HepG2 (cell line): ENCODE data around the gene PIM1. TPM values are rescaled to one million over a fixed set of nuclear protein-coding genes. Genes with fewer than 3 reads are reported as not detected.

Source experiments
- ARNT ChIP-seq: fragments of 450-650 bp; IDR thresholded peaks from 2 replicates; pipeline ENCODE4 v1.6.1; 2017
- CC2D1A ChIP-seq: sonication (generic); formaldehyde crosslinking; IDR thresholded peaks from 2 replicates; pipeline ENCODE4 v1.8.1; 2023; ENCODE audit warnings: mild to moderate bottlenecking, missing genetic modification reagents
- DPF2 ChIP-seq: sonication (generic); formaldehyde crosslinking; IDR thresholded peaks from 2 replicates; pipeline ENCODE4 v1.4.0; 2020; ENCODE audit warnings: mild to moderate bottlenecking, low read depth, missing genetic modification reagents, borderline replicate concordance
- FOSL1 ChIP-seq: sonication (generic); formaldehyde crosslinking; IDR thresholded peaks from 2 replicates; pipeline ENCODE4 v1.9.0; 2021; ENCODE audit warnings: missing genetic modification reagents, borderline replicate concordance
- FOSL2 ChIP-seq: sonication (generic); formaldehyde crosslinking; IDR thresholded peaks from 2 replicates; pipeline ENCODE4 v1.4.0; 2020; ENCODE audit warnings: missing genetic modification reagents
- HDAC1 ChIP-seq: sonication (generic); formaldehyde crosslinking; IDR thresholded peaks from 2 replicates; pipeline ENCODE4 v1.5.1; 2020; ENCODE audit warnings: mild to moderate bottlenecking, missing genetic modification reagents
- HOXD1 ChIP-seq: sonication (generic); formaldehyde crosslinking; IDR thresholded peaks from 2 replicates; pipeline ENCODE4 v1.5.0; 2020; ENCODE audit warnings: missing genetic modification reagents
- IKZF1 ChIP-seq: fragments of 450-650 bp; IDR thresholded peaks from 2 replicates; pipeline ENCODE4 v1.7.1; 2016
- MEIS1 ChIP-seq: sonication (generic); formaldehyde crosslinking; IDR thresholded peaks from 2 replicates; pipeline ENCODE4 v1.9.0; 2021; ENCODE audit warnings: mild to moderate bottlenecking, missing genetic modification reagents, moderate library complexity, borderline replicate concordance
- NR2F1 ChIP-seq, 2 experiments: fragments of 450-650 bp in 1 of 2; formaldehyde crosslinking in 1 of 2; IDR thresholded peaks; 2 replicates each; pipeline versions ENCODE4 v1.5.0 to v1.6.1; 2016 to 2020; ENCODE audit warnings: mild to moderate bottlenecking in 1 of 2, missing compliant biosample characterization in 1 of 2, missing genetic modification reagents in 1 of 2, moderate library complexity in 1 of 2
- NR2F6 ChIP-seq, 2 experiments: IDR thresholded peaks; 2 replicates each; pipeline ENCODE4 v1.6.1; 2016; ENCODE audit warnings: antibody characterized with exemption in 1 of 2, mild to moderate bottlenecking in 1 of 2
- RXRB ChIP-seq: IDR thresholded peaks from 2 replicates; pipeline ENCODE4 v1.6.1; 2016; ENCODE audit warnings: borderline replicate concordance, missing genetic modification reagents, missing compliant biosample characterization
- SOX6 ChIP-seq, 2 experiments: fragments of 450-650 bp in 1 of 2; sonication (generic) in 1 of 2; formaldehyde crosslinking in 1 of 2; IDR thresholded peaks; 2 replicates each; pipeline versions ENCODE4 v1.4.0 to v1.6.1; 2017 to 2020; ENCODE audit warnings: antibody characterized with exemption in 1 of 2, mild to moderate bottlenecking in 1 of 2, missing genetic modification reagents in 1 of 2
- THRA ChIP-seq: sonication (generic); formaldehyde crosslinking; IDR thresholded peaks from 2 replicates; pipeline ENCODE4 v1.4.0; 2020; ENCODE audit warnings: missing genetic modification reagents, borderline replicate concordance
- ZNF747 ChIP-seq: sonication (generic); formaldehyde crosslinking; IDR thresholded peaks from 2 replicates; pipeline ENCODE4 v1.8.1; 2023; ENCODE audit warnings: missing genetic modification reagents, mild to moderate bottlenecking, borderline replicate concordance
- polyA plus RNA-seq, 8 experiments: library from polyadenylated mRNA; depleted of rRNA in 3 of 8; stranded (reverse) in 7 of 8; unstranded in 1 of 8; fragments of >200 nt; fragmentation: Illumina TruSeq in 4 of 8; extraction: Trizol in 4 of 8; gene quantifications; 2 replicates each; pipeline versions ENCODE4 v1.2.1 to v1.2.3, GENCODE V29; 2011 to 2016; ENCODE audit warnings: low read depth in 4 of 8, missing spikeins in 1 of 8, mixed read lengths in 1 of 8; ENCODE audit not compliant: insufficient read depth in 1 of 8
- total RNA-seq, 5 experiments: library from RNA; depleted of rRNA; stranded (reverse); fragments of >200 nt; fragmentation: Illumina TruSeq; extraction: Trizol; gene quantifications; 2 replicates each; pipeline ENCODE4 v1.2.3, GENCODE V29; 2016; ENCODE audit warnings: low read depth in 1 of 5
- TF ChIP-seq, protein P1 (sequence below), 2 experiments: fragments of 450-650 bp in 1 of 2; sonication (generic) in 1 of 2; formaldehyde crosslinking in 1 of 2; IDR thresholded peaks; 2 replicates each; pipeline versions ENCODE4 v1.6.1 to v1.8.0; 2016 to 2022; ENCODE audit warnings: antibody characterized with exemption in 1 of 2, mild to moderate bottlenecking in 1 of 2, missing genetic modification reagents in 1 of 2

PIM1 gene
- total and polyA plus RNA-seq, 2 of the 13 experiments (the other 11 are each of a cell fraction or from before 2014, with no cell fraction given), result 29.4 to 117 TPM

DNA sequence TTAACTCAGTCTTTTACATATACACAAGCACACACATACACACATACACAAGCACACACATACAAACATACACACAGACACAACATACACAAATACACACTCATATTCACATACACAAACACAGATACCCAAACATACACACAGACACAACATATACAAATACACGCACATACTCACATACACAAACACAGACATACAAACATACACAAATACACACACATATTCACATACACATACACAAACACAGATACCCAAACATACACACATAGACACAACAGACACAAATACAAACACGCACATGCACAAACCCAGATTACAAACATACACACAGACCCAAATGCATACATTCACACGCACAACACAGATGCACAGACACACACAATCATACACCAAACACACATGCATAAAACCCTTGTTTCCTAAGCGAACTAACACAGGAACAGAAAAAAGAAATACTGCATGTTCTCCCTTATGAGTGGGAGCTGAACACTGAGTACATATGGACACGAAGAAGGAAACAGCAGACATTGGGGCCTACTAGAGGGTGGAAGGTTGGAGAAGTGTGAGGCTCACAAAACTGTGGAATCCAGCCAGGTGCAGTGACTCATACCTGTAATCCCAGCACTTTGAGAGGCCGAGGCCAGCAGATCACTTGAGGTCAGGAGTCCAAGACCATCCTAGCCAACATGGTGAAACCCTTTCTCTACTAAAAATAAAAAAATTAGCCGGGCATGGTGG is 34.2 kb downstream of the PIM1 start (continued):
- TF ChIP-seq ZNF747 (CRISPR knock-in tag) (0 out of 2 replicates have a peak, but pooled peaks have one; percentile 20), NR2F1 (CRISPR knock-in tag; IDR thresholded peaks at IDR 0.05) (peak; percentile 7 to 85; a peak in 2 of 4 replicates), MEIS1 (0 out of 2 replicates have a peak, but pooled peaks have one; percentile 53), ARNT (0 out of 2 replicates have a peak, but pooled peaks have one; percentile 78), HDAC1 (CRISPR knock-in tag) (peak; percentile 50; the same call in 1 of the 2 replicates), CC2D1A (CRISPR knock-in tag) (no peak), NR2F6 (IDR thresholded peaks at IDR 0.05) (peak; percentile 68), NR2F6 (CRISPR knock-in tag; IDR thresholded peaks at IDR 0.05) (peak; percentile 74), FOSL1 (CRISPR knock-in tag) (peak; percentile 77; the same call in 1 of the 2 replicates), DPF2 (CRISPR knock-in tag) (0 out of 2 replicates have a peak, but pooled peaks have one; percentile 23), THRA (CRISPR knock-in tag) (peak; percentile 43; the same call in 1 of the 2 replicates), HOXD1 (no peak), SOX6 (IDR thresholded peaks at IDR 0.05) (peak; percentile 49; the same call in 1 of the 2 replicates), SOX6 (CRISPR knock-in tag; IDR thresholded peaks at IDR 0.05) (no peak), RXRB (peak; percentile 74), FOSL2 (peak; percentile 96), IKZF1 (0 out of 2 replicates have a peak, but pooled peaks have one; percentile 90)
- TF ChIP-seq, protein P1, sequence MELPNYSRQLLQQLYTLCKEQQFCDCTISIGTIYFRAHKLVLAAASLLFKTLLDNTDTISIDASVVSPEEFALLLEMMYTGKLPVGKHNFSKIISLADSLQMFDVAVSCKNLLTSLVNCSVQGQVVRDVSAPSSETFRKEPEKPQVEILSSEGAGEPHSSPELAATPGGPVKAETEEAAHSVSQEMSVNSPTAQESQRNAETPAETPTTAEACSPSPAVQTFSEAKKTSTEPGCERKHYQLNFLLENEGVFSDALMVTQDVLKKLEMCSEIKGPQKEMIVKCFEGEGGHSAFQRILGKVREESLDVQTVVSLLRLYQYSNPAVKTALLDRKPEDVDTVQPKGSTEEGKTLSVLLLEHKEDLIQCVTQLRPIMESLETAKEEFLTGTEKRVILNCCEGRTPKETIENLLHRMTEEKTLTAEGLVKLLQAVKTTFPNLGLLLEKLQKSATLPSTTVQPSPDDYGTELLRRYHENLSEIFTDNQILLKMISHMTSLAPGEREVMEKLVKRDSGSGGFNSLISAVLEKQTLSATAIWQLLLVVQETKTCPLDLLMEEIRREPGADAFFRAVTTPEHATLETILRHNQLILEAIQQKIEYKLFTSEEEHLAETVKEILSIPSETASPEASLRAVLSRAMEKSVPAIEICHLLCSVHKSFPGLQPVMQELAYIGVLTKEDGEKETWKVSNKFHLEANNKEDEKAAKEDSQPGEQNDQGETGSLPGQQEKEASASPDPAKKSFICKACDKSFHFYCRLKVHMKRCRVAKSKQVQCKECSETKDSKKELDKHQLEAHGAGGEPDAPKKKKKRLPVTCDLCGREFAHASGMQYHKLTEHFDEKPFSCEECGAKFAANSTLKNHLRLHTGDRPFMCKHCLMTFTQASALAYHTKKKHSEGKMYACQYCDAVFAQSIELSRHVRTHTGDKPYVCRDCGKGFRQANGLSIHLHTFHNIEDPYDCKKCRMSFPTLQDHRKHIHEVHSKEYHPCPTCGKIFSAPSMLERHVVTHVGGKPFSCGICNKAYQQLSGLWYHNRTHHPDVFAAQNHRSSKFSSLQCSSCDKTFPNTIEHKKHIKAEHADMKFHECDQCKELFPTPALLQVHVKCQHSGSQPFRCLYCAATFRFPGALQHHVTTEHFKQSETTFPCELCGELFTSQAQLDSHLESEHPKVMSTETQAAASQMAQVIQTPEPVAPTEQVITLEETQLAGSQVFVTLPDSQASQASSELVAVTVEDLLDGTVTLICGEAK (IDR thresholded peaks at IDR 0.05), result peak; percentile 26
- TF ChIP-seq, protein P1 (CRISPR knock-in tag; IDR thresholded peaks at IDR 0.05), result no peak; the same call in 1 of the 2 replicates
